GM18507 (cell line): Measurements from ENCODE around the gene CA11.

Source experiments
- DNase-seq: peaks from one replicate; pipeline ENCODE4 v3.0.0; 2011; ENCODE audit warnings: low read depth; ENCODE audit not compliant: insufficient read length; ENCODE audit errors: extremely low spot score
- FAIRE-seq: peaks from 2 replicates; lab custom pipeline; 2011; peaks lifted over from hg19 to GRCh38; lab: Jason Lieb, UNC

CA11 gene

GRCh38 chr19:48645620-48646000 lies 377 bp downstream of the CA11 start:
- FAIRE-seq (no peak), DNase-seq (no peak)

GRCh38 chr19:48644839-48645619 lies 958 bp downstream of the CA11 start:
- no peak for DNase-seq
- FAIRE-seq: peak; percentile 68

GRCh38 chr19:48644355-48644754 lies 1.6 kb downstream of the CA11 start:
- no peak for DNase-seq
- FAIRE-seq: no peak

- FAIRE-seq (no peak), DNase-seq (no peak)
Observed at GRCh38 chr19:48642862-48643261, 3.1 kb downstream of the CA11 start.

- FAIRE-seq (no peak), DNase-seq (no peak)
Observed at GRCh38 chr19:48641850-48642249, 4.1 kb downstream of the CA11 start.

- no peak for FAIRE-seq
Observed at GRCh38 chr19:48639483-48640375, 6.3 kb downstream of the CA11 start.

GRCh38 chr19:48638831-48639381 lies 7.1 kb downstream of the CA11 start:
- FAIRE-seq (no peak), DNase-seq (no peak)

More at GRCh38 chr19:48639483-48640375, 6.3 kb downstream of the CA11 start:
- no peak for DNase-seq

- DNase-seq (no peak), FAIRE-seq (no peak)
Observed at GRCh38 chr19:48637948-48638830, 7.8 kb downstream of the CA11 start.

- DNase-seq: peak; percentile 80
- FAIRE-seq: peak; percentile 96
Observed at GRCh38 chr19:48637449-48637947, 8.5 kb downstream of the CA11 start.

- no peak for FAIRE-seq
- DNase-seq: no peak
Observed at GRCh38 chr19:48636859-48637448, 9.0 kb downstream of the CA11 start, which contains the start of gene DBP. TSS of gene DBP (minus strand) at chr19:48637379. CDS start at chr19:48636994, 385 bp downstream.

GRCh38 chr19:48635966-48636858 lies 9.8 kb downstream of the CA11 start:
- FAIRE-seq: no peak
- no peak for DNase-seq

GRCh38 chr19:48635263-48635965 lies 10.6 kb downstream of the CA11 start:
- peak; percentile 72 for FAIRE-seq
- no peak for DNase-seq

- FAIRE-seq (peak; percentile 94), DNase-seq (peak; percentile 70)
Observed at GRCh38 chr19:48634424-48635262, 11.3 kb downstream of the CA11 start.

- FAIRE-seq (no peak), DNase-seq (no peak)
Observed at GRCh38 chr19:48634036-48634342, 12.0 kb downstream of the CA11 start.

GRCh38 chr19:48633148-48634035 lies 12.6 kb downstream of the CA11 start:
- FAIRE-seq (peak; percentile 41), DNase-seq (no peak)
